IPS-11a (cell line): ENCODE results near the gene ST3GAL2.
"Not testable (repeated sequence)": the region's sequence is repeated elsewhere in the genome, so short reads cannot be mapped to it uniquely, and the experiment has no call there.

Experiments used
- H3K4me3 ChIP-seq: one replicate; pipeline ENCODE4 v1.5.1; 2013; ENCODE audit warnings: low read depth, low read length, control low read depth

Gene ST3GAL2

GRCh38 chr16:70342016-70342415 is 96.9 kb downstream of the ST3GAL2 start:
- no peak overlapping the region for H3K4me3 ChIP-seq

- no peak overlapping the region for H3K4me3 ChIP-seq
Measured at GRCh38 chr16:70341600-70341999, 97.3 kb downstream of the ST3GAL2 start.

GRCh38 chr16:70337814-70338213 is 101.1 kb downstream of the ST3GAL2 start:
- H3K4me3 ChIP-seq: no peak overlapping the region

- not testable (repeated sequence) for H3K4me3 ChIP-seq
Measured at GRCh38 chr16:70332728-70333127, 106.2 kb downstream of the ST3GAL2 start.

- H3K4me3 ChIP-seq: no peak overlapping the region
Measured at GRCh38 chr16:70331588-70332358, 107.1 kb downstream of the ST3GAL2 start.

- no peak overlapping the region for H3K4me3 ChIP-seq
Measured at GRCh38 chr16:70331091-70331490, 107.8 kb downstream of the ST3GAL2 start.
